Neural cell (in vitro differentiated cells): ENCODE data around the gene GFOD2. TPM values are rescaled to one million over a fixed set of nuclear protein-coding genes. Genes with fewer than 3 reads are reported as not detected.

ENCODE experiments used
- H2AFZ ChIP-seq: fragments of 200-600, 300-800 bp; sonication (generic), shearing (Covaris generic); 2 replicates; pipeline ENCODE4 v1.6.0; 2014; ENCODE audit warnings: low read depth, mild to moderate bottlenecking, antibody characterized with exemption, low read length, moderate library complexity
- H3F3A ChIP-seq: fragments of 200-600 bp; shearing (Covaris generic); 2 replicates; pipeline ENCODE4 v1.6.1; 2016; ENCODE audit warnings: mild to moderate bottlenecking, moderate library complexity, mixed read lengths, antibody characterized with exemption, low read length; ENCODE audit not compliant: insufficient read depth, poor library complexity, severe bottlenecking
- H3K27ac ChIP-seq: fragments of 200-600, 300-800 bp; sonication (generic), shearing (Covaris generic); 2 replicates; pipeline ENCODE4 v1.5.1; 2014; ENCODE audit warnings: mild to moderate bottlenecking, low read length, moderate library complexity
- H3K27me3 ChIP-seq: fragments of 300-800, 200-600 bp; sonication (generic), shearing (Covaris generic); 2 replicates; pipeline ENCODE4 v1.6.0; 2014; ENCODE audit warnings: mild to moderate bottlenecking, low read depth, low read length, moderate library complexity; ENCODE audit not compliant: insufficient read depth
- H3K36me3 ChIP-seq: fragments of 300-800, 200-600 bp; sonication (generic), shearing (Covaris generic); 2 replicates; pipeline ENCODE4 v1.5.1; 2014; ENCODE audit warnings: mild to moderate bottlenecking, antibody characterized with exemption, low read length, moderate library complexity; ENCODE audit not compliant: insufficient read depth
- H3K4me2 ChIP-seq: fragments of 300-800, 200-600 bp; sonication (generic), shearing (Covaris generic); 2 replicates; pipeline ENCODE4 v1.6.0; 2014; ENCODE audit warnings: mild to moderate bottlenecking, low read length
- H3K4me3 ChIP-seq: fragments of 300-800, 200-600 bp; sonication (generic), shearing (Covaris generic); 2 replicates; pipeline ENCODE4 v1.5.1; 2014; ENCODE audit warnings: mild to moderate bottlenecking, low read length, moderate library complexity
- H3K79me2 ChIP-seq: fragments of 200-600 bp; shearing (Covaris generic); replicated peaks from 2 replicates; pipeline ENCODE4 v1.6.0; 2014; ENCODE audit warnings: mild to moderate bottlenecking, low read length, moderate library complexity; ENCODE audit not compliant: insufficient read depth
- H3K9ac ChIP-seq: fragments of 300-800, 200-600 bp; sonication (generic), shearing (Covaris generic); 2 replicates; pipeline ENCODE4 v1.6.1; 2016; ENCODE audit warnings: mild to moderate bottlenecking, low read length, mixed read lengths
- H3K9me2 ChIP-seq: fragments of 200-600 bp; shearing (Covaris generic); 2 replicates; pipeline ENCODE4 v1.6.1; 2016; ENCODE audit warnings: mild to moderate bottlenecking, low read length, mixed read lengths; ENCODE audit not compliant: insufficient read depth
- H3K9me3 ChIP-seq: fragments of 200-600, 300-800 bp; sonication (generic), shearing (Covaris generic); 2 replicates; pipeline ENCODE4 v1.6.1; 2016; ENCODE audit warnings: mild to moderate bottlenecking, mixed run types, low read length, moderate library complexity, mixed read lengths
- H4K20me1 ChIP-seq: fragments of 200-600 bp; shearing (Covaris generic); 2 replicates; pipeline ENCODE4 v1.6.1; 2016; ENCODE audit warnings: mild to moderate bottlenecking, mixed run types; ENCODE audit not compliant: insufficient read depth
- CTCF ChIP-seq: fragments of 450-650 bp; IDR thresholded peaks from 2 replicates; pipeline ENCODE4 v1.5.1; 2014; ENCODE audit warnings: antibody characterized with exemption, mild to moderate bottlenecking, moderate library complexity; ENCODE audit not compliant: poor library complexity, severe bottlenecking
- EP300 ChIP-seq: fragments of 450-650 bp; conservative IDR thresholded peaks from 2 replicates; pipeline ENCODE4 v1.6.1; 2014; ENCODE audit warnings: antibody characterized with exemption, mild to moderate bottlenecking, moderate library complexity; ENCODE audit not compliant: poor library complexity, severe bottlenecking
- EZH2 ChIP-seq: fragments of 200-600, 300-800 bp; shearing (Covaris generic), sonication (generic); IDR thresholded peaks from 2 replicates; pipeline ENCODE4 v1.6.1; 2014; ENCODE audit warnings: antibody characterized with exemption, low read length, borderline replicate concordance, mild to moderate bottlenecking; ENCODE audit not compliant: insufficient read depth, poor library complexity, severe bottlenecking
- MXI1 ChIP-seq: fragments of 450-650 bp; conservative IDR thresholded peaks from 2 replicates; pipeline ENCODE4 v1.6.1; 2014; ENCODE audit warnings: antibody characterized with exemption, mild to moderate bottlenecking; ENCODE audit not compliant: poor library complexity, severe bottlenecking
- POLR2AphosphoS5 ChIP-seq: IDR thresholded peaks from 2 replicates; pipeline ENCODE4 v1.6.1; 2012
- RAD21 ChIP-seq: fragments of 450-650 bp; conservative IDR thresholded peaks from 2 replicates; pipeline ENCODE4 v1.6.1; 2014; ENCODE audit warnings: antibody characterized with exemption, mild to moderate bottlenecking, moderate library complexity
- REST ChIP-seq: IDR thresholded peaks from 2 replicates; pipeline ENCODE4 v1.6.1; 2012; ENCODE audit warnings: borderline replicate concordance
- SMC3 ChIP-seq: fragments of 450-650 bp; conservative IDR thresholded peaks from 2 replicates; pipeline ENCODE4 v1.6.1; 2014; ENCODE audit warnings: antibody characterized with exemption, mild to moderate bottlenecking, moderate library complexity; ENCODE audit not compliant: poor library complexity
- TAF1 ChIP-seq: IDR thresholded peaks from 2 replicates; pipeline ENCODE4 v1.6.1; 2012; ENCODE audit warnings: low read depth
- polyA plus RNA-seq: library from polyadenylated mRNA; depleted of rRNA; stranded (reverse); fragments of >200 nt; gene quantifications from 2 replicates; pipeline ENCODE4 v1.2.3, GENCODE V29; 2014

Gene GFOD2
- polyA plus RNA-seq, 1 donor from 2014 or later, result 88.4 TPM

- no peak overlapping the region for H3K4me3 ChIP-seq
- no peaks in the 10 kb centered on the region for H4K20me1 ChIP-seq
- no peaks in the 10 kb centered on the region for H3K79me2 ChIP-seq
- no peaks in the 10 kb centered on the region for H3K27me3 ChIP-seq
- TF ChIP-seq MXI1, result no peak
- TF ChIP-seq CTCF, result no peak
- TF ChIP-seq REST, result no peak
- TF ChIP-seq POLR2AphosphoS5, result no peak
- TF ChIP-seq EZH2, result no peak
- no peak for TF ChIP-seq SMC3
- no peak for TF ChIP-seq TAF1
- TF ChIP-seq RAD21, result no peak
- no peak for TF ChIP-seq EP300
- H3K9me2 ChIP-seq, result no peaks in the 10 kb centered on the region
- no peak overlapping the region for H3K9ac ChIP-seq
- H3F3A ChIP-seq, result no peaks in the 10 kb centered on the region
- no peak overlapping the region for H3K4me2 ChIP-seq
- no peak overlapping the region for H2AFZ ChIP-seq
- no peaks in the 10 kb centered on the region for H3K9me3 ChIP-seq
- H3K27ac ChIP-seq, result no peak overlapping the region
- H3K36me3 ChIP-seq, result no peaks in the 10 kb centered on the region
These were observed 47.2 kb upstream of the GFOD2 start for GRCh38 chr16:67766291-67766690.

GRCh38 chr16:67764158-67764667, 45.1 kb upstream of the GFOD2 start:
- no peaks in the 10 kb centered on the region for H3K27me3 ChIP-seq
- no peaks in the 10 kb centered on the region for H4K20me1 ChIP-seq
- H3K4me2 ChIP-seq, result no peak overlapping the region
- no peaks in the 10 kb centered on the region for H3F3A ChIP-seq
- H3K36me3 ChIP-seq, result no peaks in the 10 kb centered on the region
- no peak overlapping the region for H3K4me3 ChIP-seq
- H3K9me3 ChIP-seq, result no peaks in the 10 kb centered on the region
- H2AFZ ChIP-seq, result no peak overlapping the region
- H3K27ac ChIP-seq, result no peak overlapping the region
- H3K9me2 ChIP-seq, result no peaks in the 10 kb centered on the region
- no peak for TF ChIP-seq REST
- no peak for TF ChIP-seq EZH2
- no peak for TF ChIP-seq SMC3
- TF ChIP-seq EP300, result no peak
- no peak for TF ChIP-seq RAD21
- no peak for TF ChIP-seq MXI1
- TF ChIP-seq POLR2AphosphoS5, result no peak
- no peaks in the 10 kb centered on the region for H3K79me2 ChIP-seq
- H3K9ac ChIP-seq, result no peak overlapping the region
